PFSK-1 (cell line): ENCODE results near the gene SLC22A7.

ENCODE experiments used
- FOXP2 ChIP-seq: optimal IDR thresholded peaks from 2 replicates; pipeline ENCODE3; 2011; ENCODE audit warnings: borderline replicate concordance, control low read depth, inconsistent platforms; ENCODE audit not compliant: insufficient read depth; ENCODE audit errors: extremely low read length, extremely low read depth
- POLR2AphosphoS5 ChIP-seq: IDR thresholded peaks from 2 replicates; pipeline ENCODE4 v1.6.1; 2012; ENCODE audit warnings: low read depth, mild to moderate bottlenecking, control low read depth, low read length, moderate library complexity
- SIN3A ChIP-seq: IDR thresholded peaks from 2 replicates; pipeline ENCODE4 v1.6.1; 2012; ENCODE audit warnings: mild to moderate bottlenecking, low read length, moderate library complexity, borderline replicate concordance; ENCODE audit not compliant: insufficient read depth
- TAF1 ChIP-seq: IDR thresholded peaks from 2 replicates; pipeline ENCODE4 v1.6.1; 2012; ENCODE audit warnings: low read length, control low read depth, borderline replicate concordance; ENCODE audit not compliant: insufficient read depth
- TF ChIP-seq, protein P1 (sequence below), 2 experiments: IDR thresholded peaks; 2 replicates each; pipeline versions ENCODE4 v1.6.1 to v1.8.0; 2011 to 2012; ENCODE audit warnings: low read depth in 2 of 2, low read length in 2 of 2, control low read depth in 1 of 2, inconsistent platforms in 1 of 2, mild to moderate bottlenecking in 1 of 2, moderate library complexity in 1 of 2; ENCODE audit not compliant: insufficient read depth in 1 of 2

The SLC22A7 gene

DNA sequence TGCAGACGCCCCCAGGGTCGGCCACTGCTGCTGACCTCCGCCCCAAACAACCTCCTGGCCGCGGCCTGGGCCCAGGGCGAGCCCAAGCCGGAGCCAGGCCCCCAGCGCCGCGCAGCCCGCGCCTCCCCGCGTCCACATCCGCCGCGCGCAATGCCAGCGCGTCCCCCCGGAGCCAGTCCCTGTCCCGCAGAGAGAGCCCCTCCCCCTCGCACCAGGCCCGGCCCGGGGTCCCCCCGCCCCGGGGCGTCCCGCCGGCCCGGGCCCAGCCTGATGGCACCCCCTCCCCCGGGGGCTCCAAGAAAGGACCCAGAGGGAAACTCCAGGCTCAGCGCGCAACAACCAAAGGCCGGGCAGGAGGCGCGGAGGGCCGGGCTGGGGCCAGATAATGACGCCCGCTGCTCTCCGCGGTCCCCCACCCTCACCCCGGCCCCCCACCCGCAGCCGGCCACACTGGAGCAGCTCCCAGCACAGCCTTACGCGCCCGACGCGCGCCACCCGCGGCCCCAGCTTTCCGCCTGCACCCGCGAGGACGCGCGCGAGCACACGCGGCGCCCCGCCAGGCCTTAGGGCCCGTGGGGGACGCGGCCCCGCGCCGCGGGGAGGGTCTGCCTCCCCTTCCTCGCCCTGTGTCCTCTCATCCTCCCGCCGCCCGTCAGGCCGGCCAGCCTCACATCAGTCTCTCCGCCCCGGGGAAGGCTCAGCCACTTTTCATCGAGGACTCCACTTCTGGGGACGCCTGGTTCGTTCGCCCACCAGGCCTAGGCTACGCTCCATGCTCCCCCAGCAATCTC is 12.9 kb upstream of the SLC22A7 start:
- TF ChIP-seq, protein P1, sequence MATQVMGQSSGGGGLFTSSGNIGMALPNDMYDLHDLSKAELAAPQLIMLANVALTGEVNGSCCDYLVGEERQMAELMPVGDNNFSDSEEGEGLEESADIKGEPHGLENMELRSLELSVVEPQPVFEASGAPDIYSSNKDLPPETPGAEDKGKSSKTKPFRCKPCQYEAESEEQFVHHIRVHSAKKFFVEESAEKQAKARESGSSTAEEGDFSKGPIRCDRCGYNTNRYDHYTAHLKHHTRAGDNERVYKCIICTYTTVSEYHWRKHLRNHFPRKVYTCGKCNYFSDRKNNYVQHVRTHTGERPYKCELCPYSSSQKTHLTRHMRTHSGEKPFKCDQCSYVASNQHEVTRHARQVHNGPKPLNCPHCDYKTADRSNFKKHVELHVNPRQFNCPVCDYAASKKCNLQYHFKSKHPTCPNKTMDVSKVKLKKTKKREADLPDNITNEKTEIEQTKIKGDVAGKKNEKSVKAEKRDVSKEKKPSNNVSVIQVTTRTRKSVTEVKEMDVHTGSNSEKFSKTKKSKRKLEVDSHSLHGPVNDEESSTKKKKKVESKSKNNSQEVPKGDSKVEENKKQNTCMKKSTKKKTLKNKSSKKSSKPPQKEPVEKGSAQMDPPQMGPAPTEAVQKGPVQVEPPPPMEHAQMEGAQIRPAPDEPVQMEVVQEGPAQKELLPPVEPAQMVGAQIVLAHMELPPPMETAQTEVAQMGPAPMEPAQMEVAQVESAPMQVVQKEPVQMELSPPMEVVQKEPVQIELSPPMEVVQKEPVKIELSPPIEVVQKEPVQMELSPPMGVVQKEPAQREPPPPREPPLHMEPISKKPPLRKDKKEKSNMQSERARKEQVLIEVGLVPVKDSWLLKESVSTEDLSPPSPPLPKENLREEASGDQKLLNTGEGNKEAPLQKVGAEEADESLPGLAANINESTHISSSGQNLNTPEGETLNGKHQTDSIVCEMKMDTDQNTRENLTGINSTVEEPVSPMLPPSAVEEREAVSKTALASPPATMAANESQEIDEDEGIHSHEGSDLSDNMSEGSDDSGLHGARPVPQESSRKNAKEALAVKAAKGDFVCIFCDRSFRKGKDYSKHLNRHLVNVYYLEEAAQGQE (IDR thresholded peaks at IDR 0.05; ENCODE audit: insufficient read depth in 1 of 2, low read depth in 2 of 2, low read length in 2 of 2) = no peak
- no peak for TF ChIP-seq TAF1
- no peak for TF ChIP-seq POLR2AphosphoS5
- no peak for TF ChIP-seq SIN3A
- TF ChIP-seq FOXP2 = no peak

DNA sequence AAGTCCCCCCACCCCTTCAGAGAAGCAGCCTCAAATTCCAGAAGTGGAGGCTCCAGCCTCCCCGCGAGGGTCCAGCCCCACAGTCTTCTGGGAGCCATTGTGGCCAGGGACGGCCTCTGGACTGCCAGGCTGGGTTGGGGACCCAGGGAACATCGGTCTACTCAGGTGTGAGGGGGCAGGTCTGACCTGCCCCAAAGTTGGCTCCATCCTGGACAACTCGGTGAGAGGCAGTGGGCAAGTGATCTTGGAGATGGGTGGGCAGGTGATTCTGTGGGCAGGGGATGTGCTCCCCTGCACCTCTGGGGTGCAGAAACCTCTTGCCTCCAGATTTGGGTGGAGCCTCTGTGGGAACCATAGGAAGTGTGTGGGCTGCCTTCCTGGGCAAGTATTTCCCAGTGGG is 12.2 kb upstream of the SLC22A7 start:
- TF ChIP-seq, protein P1 (IDR thresholded peaks at IDR 0.05; ENCODE audit: insufficient read depth in 1 of 2, low read depth in 2 of 2, low read length in 2 of 2) = no peak
- TF ChIP-seq POLR2AphosphoS5 (no peak), FOXP2 (no peak), TAF1 (no peak), SIN3A (no peak)

DNA sequence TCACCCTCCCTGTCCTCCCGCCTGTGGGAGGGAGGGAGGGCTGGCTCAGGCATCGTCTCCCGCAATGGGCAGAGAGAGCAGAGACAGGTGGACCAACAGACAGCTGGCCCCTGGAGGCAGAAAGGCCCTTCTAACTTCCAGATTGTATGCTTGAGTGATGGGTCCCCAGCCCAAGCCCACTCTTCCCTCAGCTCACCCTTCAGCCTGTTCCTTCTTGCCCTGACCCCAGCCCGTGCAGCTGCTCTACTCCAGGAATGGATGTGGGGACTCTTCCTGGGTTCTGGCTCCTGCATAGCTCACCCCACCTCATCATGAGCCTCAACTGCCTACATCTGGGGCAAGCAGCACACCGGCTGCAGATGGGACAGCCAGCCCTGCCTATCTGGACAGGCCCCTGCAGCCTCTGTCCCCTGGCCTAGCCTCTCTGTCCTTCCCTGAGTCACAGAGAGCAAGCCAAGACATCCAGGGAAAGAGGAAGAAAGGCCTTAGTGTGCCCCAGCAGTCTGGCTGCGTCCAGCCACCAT is 11.5 kb upstream of the SLC22A7 start:
- no peak for TF ChIP-seq FOXP2
- no peak for TF ChIP-seq SIN3A
- TF ChIP-seq, protein P1 (IDR thresholded peaks at IDR 0.05; ENCODE audit: insufficient read depth in 1 of 2, low read depth in 2 of 2, low read length in 2 of 2) = no peak
- no peak for TF ChIP-seq TAF1
- no peak for TF ChIP-seq POLR2AphosphoS5

DNA sequence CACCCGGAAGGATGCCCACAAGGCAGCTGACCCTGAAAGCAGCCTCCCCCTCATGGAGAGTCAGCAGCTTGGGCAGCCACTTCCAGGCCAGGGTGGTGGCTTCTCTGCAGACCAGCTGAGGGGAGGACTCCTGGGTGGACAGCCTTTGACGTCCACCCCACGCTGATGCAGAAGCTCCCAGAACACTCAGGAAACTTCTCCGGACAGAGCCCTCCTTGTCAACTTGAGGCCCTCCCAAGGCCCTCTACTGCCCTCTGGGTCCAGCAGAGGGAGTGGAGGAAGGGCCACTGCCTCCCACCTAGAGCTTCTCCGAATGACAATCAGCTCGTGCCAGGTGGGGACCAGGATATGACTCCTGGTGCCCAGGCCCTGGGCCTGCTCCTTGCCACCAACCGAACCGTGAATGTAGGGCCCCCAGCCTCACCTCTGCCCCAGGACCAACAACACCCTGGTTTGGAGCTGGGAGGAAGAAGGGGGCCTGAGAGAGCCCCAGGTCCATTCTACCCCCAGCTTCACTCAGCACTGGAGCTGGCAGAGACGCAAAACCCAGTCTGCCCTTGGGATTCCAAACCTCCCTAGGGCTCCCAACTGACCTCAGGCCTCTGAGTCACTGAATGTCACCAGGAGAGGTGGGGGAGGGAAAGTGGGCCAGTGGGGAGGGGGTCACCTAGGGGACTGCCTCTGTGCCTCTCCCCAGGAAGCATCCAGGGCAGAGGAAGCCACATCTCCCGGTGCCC is 10.9 kb upstream of the SLC22A7 start:
- TF ChIP-seq POLR2AphosphoS5 (no peak), TAF1 (no peak), FOXP2 (no peak), SIN3A (no peak)
- TF ChIP-seq, protein P1 (IDR thresholded peaks at IDR 0.05; ENCODE audit: insufficient read depth in 1 of 2, low read depth in 2 of 2, low read length in 2 of 2) = no peak
